IMR-90 (cell line): ENCODE measurements around the gene PDLIM1. TPM values are rescaled to one million over a fixed set of nuclear protein-coding genes. Genes with fewer than 3 reads are reported as not detected.

Experiments used
- ATAC-seq: fragments of 200-7000 bp; cut with Tn5 transposase; 2 replicates; pipeline ENCODE4 v1.9.1; 2020; ENCODE audit warnings: low read depth, mild to moderate bottlenecking, moderate library complexity
- BruUV-seq: library from RNA; stranded (reverse); fragments of 400-500 nt; replicated peaks from 2 replicates; lab custom pipeline; 2021; lab: Mats Ljungman, UMichigan
- CTCF ChIA-PET: fragments of 300-600 bp; formaldehyde crosslinking; extraction: SDS; loops from one replicate; lab custom pipeline; 2021; ENCODE audit warnings: antibody characterized with exemption; lab: Yijun Ruan, JAX
- POLR2A ChIA-PET: fragments of 300-600 bp; sonication (Branson Sonifier 250); formaldehyde crosslinking; loops from one replicate; lab custom pipeline; 2022; ENCODE audit warnings: antibody characterized with exemption; ENCODE audit not compliant: unreplicated experiment; lab: Charles Lee
- DNase-seq: peaks from one replicate; pipeline ENCODE4 v3.0.0; 2013
- H2AFZ ChIP-seq: replicated peaks from 2 replicates; pipeline ENCODE3; 2013; ENCODE audit warnings: low read length, mild to moderate bottlenecking; ENCODE audit not compliant: poor library complexity
- H2AK5ac ChIP-seq: 2 replicates; pipeline ENCODE4 v1.6.1; 2013; ENCODE audit warnings: low read depth, low read length, inconsistent platforms
- H2AK9ac ChIP-seq: replicated peaks from 2 replicates; pipeline ENCODE3; 2013; ENCODE audit warnings: mild to moderate bottlenecking, low read depth, low read length, moderate library complexity; ENCODE audit not compliant: poor library complexity
- H2BK120ac ChIP-seq: 2 replicates; pipeline ENCODE4 v1.6.1; 2013; ENCODE audit warnings: low read depth, low read length, inconsistent platforms
- H2BK15ac ChIP-seq: 3 replicates; pipeline ENCODE4 v1.6.1; 2013; ENCODE audit warnings: low read depth, low read length, inconsistent platforms
- H2BK20ac ChIP-seq: 2 replicates; pipeline ENCODE4 v1.6.1; 2013; ENCODE audit warnings: low read depth, mild to moderate bottlenecking, inconsistent platforms, low read length, moderate library complexity
- H2BK5ac ChIP-seq: 2 replicates; pipeline ENCODE4 v1.6.1; 2013; ENCODE audit warnings: mild to moderate bottlenecking, low read depth, low read length, inconsistent platforms; ENCODE audit not compliant: poor library complexity, severe bottlenecking
- H3K14ac ChIP-seq: replicated peaks from 2 replicates; pipeline ENCODE4 v1.6.1; 2013; ENCODE audit warnings: low read depth, low read length, inconsistent platforms
- H3K18ac ChIP-seq: 2 replicates; pipeline ENCODE4 v1.6.1; 2013; ENCODE audit warnings: low read depth, low read length, control low read depth
- H3K23ac ChIP-seq: 2 replicates; pipeline ENCODE4 v1.6.1; 2013; ENCODE audit warnings: low read depth, low read length, inconsistent platforms
- H3K27ac ChIP-seq: 2 replicates; pipeline ENCODE4 v1.5.1; 2013; ENCODE audit warnings: mild to moderate bottlenecking, control low read depth, low read length; ENCODE audit not compliant: insufficient read depth
- H3K27me3 ChIP-seq: 2 replicates; pipeline ENCODE4 v1.6.1; 2013; ENCODE audit warnings: low read length; ENCODE audit not compliant: control insufficient read depth, insufficient read depth
- H3K36me3 ChIP-seq: 2 replicates; pipeline ENCODE4 v1.6.1; 2013; ENCODE audit warnings: low read length, mixed read lengths; ENCODE audit not compliant: control insufficient read depth, insufficient read depth
- H3K4ac ChIP-seq: 2 replicates; pipeline ENCODE4 v1.6.1; 2013; ENCODE audit warnings: low read depth, low read length, inconsistent platforms
- H3K4me1 ChIP-seq: 2 replicates; pipeline ENCODE4 v1.6.1; 2013; ENCODE audit warnings: low read length, mixed read lengths; ENCODE audit not compliant: control insufficient read depth, insufficient read depth
- H3K4me2 ChIP-seq: 2 replicates; pipeline ENCODE4 v1.6.1; 2013; ENCODE audit warnings: low read depth, mild to moderate bottlenecking, control low read depth, low read length, moderate library complexity
- H3K4me3 ChIP-seq: 2 replicates; pipeline ENCODE4 v1.5.1; 2013; ENCODE audit warnings: low read depth, mild to moderate bottlenecking, control low read depth, low read length, moderate library complexity; ENCODE audit not compliant: insufficient read depth
- H3K56ac ChIP-seq: 2 replicates; pipeline ENCODE4 v1.6.1; 2013; ENCODE audit warnings: low read length, inconsistent platforms; ENCODE audit not compliant: insufficient read depth; ENCODE audit errors: extremely low read depth
- H3K79me1 ChIP-seq, 2 experiments: 2 replicates each; pipeline ENCODE4 v1.6.1; 2013; ENCODE audit warnings: low read length in 2 of 2, inconsistent platforms in 1 of 2, low read depth in 1 of 2
- H3K9ac ChIP-seq: 2 replicates; pipeline ENCODE4 v1.6.1; 2013; ENCODE audit warnings: low read depth, low read length, control low read depth
- H3K9me1 ChIP-seq: 2 replicates; pipeline ENCODE4 v1.6.1; 2013; ENCODE audit warnings: low read length, inconsistent platforms; ENCODE audit not compliant: insufficient read depth
- H3K9me3 ChIP-seq: 2 replicates; pipeline ENCODE4 v1.6.1; 2013; ENCODE audit warnings: low read length; ENCODE audit not compliant: control insufficient read depth, insufficient read depth
- H4K20me1 ChIP-seq: 2 replicates; pipeline ENCODE4 v1.6.1; 2013; ENCODE audit warnings: low read length, inconsistent platforms; ENCODE audit not compliant: insufficient read depth
- H4K5ac ChIP-seq: 2 replicates; pipeline ENCODE4 v1.6.1; 2013; ENCODE audit warnings: mild to moderate bottlenecking, low read depth, low read length, control low read depth
- H4K8ac ChIP-seq, 2 experiments: 2 replicates each; pipeline ENCODE4 v1.6.1; 2013; ENCODE audit warnings: low read depth in 2 of 2, low read length in 2 of 2, control low read depth in 1 of 2, inconsistent platforms in 1 of 2
- H4K91ac ChIP-seq: 2 replicates; pipeline ENCODE4 v1.6.1; 2013; ENCODE audit warnings: low read depth, low read length, inconsistent platforms; ENCODE audit not compliant: insufficient read depth
- BHLHE40 ChIP-seq: fragments of 150-350 bp; IDR thresholded peaks from 2 replicates; pipeline ENCODE4 v1.6.1; 2016; ENCODE audit warnings: mild to moderate bottlenecking, low read depth, low read length
- CEBPB ChIP-seq: IDR thresholded peaks from 2 replicates; pipeline ENCODE4 v1.6.1; 2012; ENCODE audit warnings: low read depth, low read length, improper control_type of control experiment
- CHD1 ChIP-seq: IDR thresholded peaks from 2 replicates; pipeline ENCODE4 v1.6.1; 2012; ENCODE audit warnings: low read depth, low read length, improper control_type of control experiment
- FOS ChIP-seq: fragments of 150-350 bp; IDR thresholded peaks from 2 replicates; pipeline ENCODE4 v1.6.1; 2016; ENCODE audit warnings: low read depth, low read length
- MAFK ChIP-seq: IDR thresholded peaks from 2 replicates; pipeline ENCODE4 v1.6.1; 2012; ENCODE audit warnings: low read depth, low read length, improper control_type of control experiment
- MAZ ChIP-seq: IDR thresholded peaks from 2 replicates; pipeline ENCODE4 v1.6.1; 2012; ENCODE audit warnings: low read depth, mild to moderate bottlenecking, low read length, improper control_type of control experiment, moderate library complexity, borderline replicate concordance
- MXI1 ChIP-seq: IDR thresholded peaks from 2 replicates; pipeline ENCODE4 v1.6.1; 2012; ENCODE audit warnings: low read depth, mild to moderate bottlenecking, low read length, moderate library complexity, borderline replicate concordance
- NFE2L2 ChIP-seq: fragments of 150-350 bp; IDR thresholded peaks from 2 replicates; pipeline ENCODE4 v1.6.1; 2016; ENCODE audit warnings: low read depth, mild to moderate bottlenecking, low read length
- POLR2A ChIP-seq: IDR thresholded peaks from 2 replicates; pipeline ENCODE4 v1.6.1; 2012; ENCODE audit warnings: mild to moderate bottlenecking, low read depth, low read length
- RAD21 ChIP-seq: IDR thresholded peaks from 2 replicates; pipeline ENCODE4 v1.6.1; 2012; ENCODE audit warnings: low read length, improper control_type of control experiment
- RCOR1 ChIP-seq: IDR thresholded peaks from 2 replicates; pipeline ENCODE4 v1.6.1; 2012; ENCODE audit warnings: mild to moderate bottlenecking, low read length, improper control_type of control experiment; ENCODE audit not compliant: insufficient replicate concordance
- RFX5 ChIP-seq: IDR thresholded peaks from 2 replicates; pipeline ENCODE4 v1.8.0; 2012; ENCODE audit warnings: low read depth, mild to moderate bottlenecking, low read length, moderate library complexity
- SMC3 ChIP-seq: fragments of 150-350 bp; IDR thresholded peaks from 2 replicates; pipeline ENCODE4 v1.6.1; 2016; ENCODE audit warnings: low read depth, mild to moderate bottlenecking, antibody characterized with exemption, low read length, moderate library complexity
- USF2 ChIP-seq: fragments of 150-350 bp; IDR thresholded peaks from 2 replicates; pipeline ENCODE4 v1.6.1; 2017; ENCODE audit warnings: mild to moderate bottlenecking, antibody characterized with exemption, low read length, low read depth
- WGBS, 2 experiments: methylation state at CpG; one replicate each; pipeline versions ENCODE4 v1.1.5 to v1.1.7; 2013; ENCODE audit warnings: missing lambda C conversion rate in 2 of 2; ENCODE audit not compliant: insufficient read length in 1 of 2; ENCODE audit errors: extremely low coverage in 2 of 2; 5-methylcytosine and 5-hydroxymethylcytosine counted together
- dilution Hi-C: fragments of 300-500 bp; cut with HindIII; formaldehyde crosslinking; loops from one replicate; pipeline ENCODE4 v1.14.3; 2018; ENCODE audit warnings: low sequenced_read_pairs; ENCODE audit not compliant: unreplicated experiment
- in situ Hi-C: fragments of 300-500 bp; cut with MboI; formaldehyde crosslinking; loops from 3 replicates; pipeline ENCODE4 v1.14.3; 2019; ENCODE audit warnings: low sequenced_read_pairs, inconsistent platforms, mixed read lengths
- intact Hi-C: fragments of 100-400 bp; cut with micrococcal nuclease; formaldehyde crosslinking; loops from 2 replicates; pipeline ENCODE4 v1.10.0; 2022
- polyA plus RNA-seq, 3 experiments: library from polyadenylated mRNA; depleted of rRNA; stranded (reverse); fragments of >200 nt; gene quantifications; 2 replicates each; pipeline ENCODE4 v1.2.3, GENCODE V29; 2012; ENCODE audit warnings: low replicate concordance in 1 of 3
- total RNA-seq: library from RNA; depleted of rRNA; stranded (reverse); fragments of >200 nt; gene quantifications from 2 replicates; pipeline ENCODE4 v1.2.3, GENCODE V29; 2012
- TF ChIP-seq, protein P1 (sequence below): conservative IDR thresholded peaks from 2 replicates; pipeline ENCODE4 v1.5.1; 2012; ENCODE audit warnings: mild to moderate bottlenecking, low read depth, low read length, improper control_type of control experiment
- TF ChIP-seq, protein P2 (sequence below): fragments of 150-350 bp; IDR thresholded peaks from 2 replicates; pipeline ENCODE4 v1.6.1; 2016; ENCODE audit warnings: low read depth, mild to moderate bottlenecking, low read length, moderate library complexity, borderline replicate concordance

PDLIM1 gene
- total and polyA plus RNA-seq, 2 of the 4 experiments (the other 2 are of a cell fraction): 30.1 to 187 TPM

- in situ Hi-C loops (no loop called here), dilution Hi-C loops (no loop called here), intact Hi-C loops (loop anchor here (2.0 kb wide), 1 partner anchor 13 kb away; no protein-coding TSS in a partner anchor)
- H3K14ac ChIP-seq: peak overlapping the region; percentile 66
- ATAC-seq (no peak), DNase-seq (no peak)
- H4K20me1 ChIP-seq: no peaks in the 10 kb centered on the region
- no peak overlapping the region for H2AK9ac ChIP-seq
- peak overlapping the region; percentile 58 for H3K4me2 ChIP-seq
- peak overlapping the region; percentile 80 for H2AK5ac ChIP-seq
- H3K27ac ChIP-seq: peak overlapping the region; percentile 93
- H3K4ac ChIP-seq: peak overlapping the region; percentile 92
- peak overlapping the region; percentile 86 for H3K23ac ChIP-seq
- H4K91ac ChIP-seq: peak overlapping the region; percentile 95
- H2BK15ac ChIP-seq: peak overlapping the region; percentile 90
- H3K4me1 ChIP-seq: peaks cover 33% of the 10 kb centered on the region
- no peak for TF ChIP-seq NFE2L2
- TF ChIP-seq MXI1: no peak
- no peak for TF ChIP-seq CHD1
- TF ChIP-seq MAZ: no peak
- TF ChIP-seq FOS: no peak
- TF ChIP-seq SMC3: no peak
- no peak for TF ChIP-seq USF2
- no peak for TF ChIP-seq RFX5
- TF ChIP-seq, protein P1, sequence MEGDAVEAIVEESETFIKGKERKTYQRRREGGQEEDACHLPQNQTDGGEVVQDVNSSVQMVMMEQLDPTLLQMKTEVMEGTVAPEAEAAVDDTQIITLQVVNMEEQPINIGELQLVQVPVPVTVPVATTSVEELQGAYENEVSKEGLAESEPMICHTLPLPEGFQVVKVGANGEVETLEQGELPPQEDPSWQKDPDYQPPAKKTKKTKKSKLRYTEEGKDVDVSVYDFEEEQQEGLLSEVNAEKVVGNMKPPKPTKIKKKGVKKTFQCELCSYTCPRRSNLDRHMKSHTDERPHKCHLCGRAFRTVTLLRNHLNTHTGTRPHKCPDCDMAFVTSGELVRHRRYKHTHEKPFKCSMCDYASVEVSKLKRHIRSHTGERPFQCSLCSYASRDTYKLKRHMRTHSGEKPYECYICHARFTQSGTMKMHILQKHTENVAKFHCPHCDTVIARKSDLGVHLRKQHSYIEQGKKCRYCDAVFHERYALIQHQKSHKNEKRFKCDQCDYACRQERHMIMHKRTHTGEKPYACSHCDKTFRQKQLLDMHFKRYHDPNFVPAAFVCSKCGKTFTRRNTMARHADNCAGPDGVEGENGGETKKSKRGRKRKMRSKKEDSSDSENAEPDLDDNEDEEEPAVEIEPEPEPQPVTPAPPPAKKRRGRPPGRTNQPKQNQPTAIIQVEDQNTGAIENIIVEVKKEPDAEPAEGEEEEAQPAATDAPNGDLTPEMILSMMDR: no peak
- no peak for TF ChIP-seq BHLHE40
- no peak for TF ChIP-seq POLR2A
- TF ChIP-seq, protein P2, sequence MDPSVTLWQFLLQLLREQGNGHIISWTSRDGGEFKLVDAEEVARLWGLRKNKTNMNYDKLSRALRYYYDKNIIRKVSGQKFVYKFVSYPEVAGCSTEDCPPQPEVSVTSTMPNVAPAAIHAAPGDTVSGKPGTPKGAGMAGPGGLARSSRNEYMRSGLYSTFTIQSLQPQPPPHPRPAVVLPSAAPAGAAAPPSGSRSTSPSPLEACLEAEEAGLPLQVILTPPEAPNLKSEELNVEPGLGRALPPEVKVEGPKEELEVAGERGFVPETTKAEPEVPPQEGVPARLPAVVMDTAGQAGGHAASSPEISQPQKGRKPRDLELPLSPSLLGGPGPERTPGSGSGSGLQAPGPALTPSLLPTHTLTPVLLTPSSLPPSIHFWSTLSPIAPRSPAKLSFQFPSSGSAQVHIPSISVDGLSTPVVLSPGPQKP: no peak
- TF ChIP-seq MAFK: no peak
- no peak for TF ChIP-seq CEBPB
- no peak for TF ChIP-seq RCOR1
- no peak for TF ChIP-seq RAD21
- H4K8ac ChIP-seq: peak overlapping the region; percentile 49 to 76; a peak in 2 of 4 replicates
- no peaks in the 10 kb centered on the region for H3K9me3 ChIP-seq
- 0 out of 2 replicates have a peak overlapping the region, but pooled peaks have one; percentile 13 for H3K56ac ChIP-seq
- WGBS, 2 experiments: no CpG with 5 or more reads among the region's 2 CpGs
- no peak overlapping the region for H3K4me3 ChIP-seq
- BruUV-seq: no TSS peak
- peak overlapping the region; percentile 99 for H4K5ac ChIP-seq
- no peak overlapping the region for H3K9ac ChIP-seq
- H2BK120ac ChIP-seq: peak overlapping the region; percentile 95
- H3K27me3 ChIP-seq: no peaks in the 10 kb centered on the region
- peak overlapping the region; percentile 89 for H2BK20ac ChIP-seq
- H3K9me1 ChIP-seq: peaks cover 26% of the 10 kb centered on the region
- H3K18ac ChIP-seq: peak overlapping the region; percentile 98
- CTCF ChIA-PET: interaction anchor here (1.0 to 1.2 kb wide), 2 partner anchors 13 to 83 kb away, joined by 3 to 5 read pairs; no protein-coding TSS in a partner anchor
- H2BK5ac ChIP-seq: peak overlapping the region; percentile 71
- H3K79me1 ChIP-seq: no peaks in the 10 kb centered on the region; a peak in 1 of 4 replicates
- H2AFZ ChIP-seq: no peak overlapping the region
- H3K36me3 ChIP-seq: no peaks in the 10 kb centered on the region
- POLR2A ChIA-PET: interaction anchor here (0.6 kb wide), 2 partner anchors 35 to 71 kb away, joined by 3 to 5 read pairs; partner anchors contain the start of gene PDLIM1
These were observed 35.1 kb upstream of the PDLIM1 start for GRCh38 chr10:95325863-95326262.
